ENCODE measurements around the gene FHOD1. TPM values are rescaled to one million over a fixed set of nuclear protein-coding genes. Genes with fewer than 3 reads are reported as not detected.

Gene FHOD1
- total RNA-seq, 1 experiment from 2014 or later: 96.4 TPM

DNA sequence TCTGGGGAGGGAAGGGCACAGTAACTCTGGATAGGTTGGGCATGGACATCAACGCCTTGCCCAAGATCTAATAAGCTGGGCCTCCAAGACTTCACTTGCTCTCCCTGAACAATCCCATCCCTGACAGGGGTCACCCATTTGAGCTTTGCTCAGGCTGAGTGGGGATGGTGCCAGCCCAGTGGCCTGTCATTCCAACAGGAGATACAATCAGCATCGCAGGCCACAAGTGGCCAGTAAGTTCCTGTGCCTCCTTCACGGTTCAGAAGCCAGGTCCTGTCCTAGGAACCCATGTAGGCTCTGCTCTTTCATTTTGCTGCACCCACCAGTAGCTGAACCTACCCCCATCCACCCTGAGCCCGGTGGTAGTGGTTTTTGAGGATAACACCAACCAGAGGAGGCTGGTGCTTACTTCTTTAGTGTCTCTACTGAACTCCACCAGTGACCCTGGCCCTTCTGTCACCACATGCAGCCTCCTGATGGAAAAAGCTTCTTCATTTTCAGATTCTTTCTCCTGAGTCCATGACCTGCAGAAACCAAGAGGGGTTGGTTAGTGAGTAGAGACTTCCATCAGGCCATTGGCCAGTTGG, 47.0 kb upstream of the FHOD1 start:
- DNase-seq (ENCODE audit: low spot score): no peak
- Histone ChIP-seq H3K4me3 (ENCODE audit: low read depth, low read length, poor library complexity, severe bottlenecking) (no peak overlapping the region), H3K4me1 (ENCODE audit: insufficient read depth, low read length, poor library complexity, severe bottlenecking) (no peaks in the 10 kb centered on the region), H3K9me3 (ENCODE audit: low read depth, low read length, poor library complexity, severe bottlenecking) (no peaks in the 10 kb centered on the region), H3K27ac (ENCODE audit: low read depth, low read length, poor library complexity, severe bottlenecking) (no peak overlapping the region), H3K27me3 (replicated peaks; ENCODE audit: insufficient read depth, low read depth, low read length, poor library complexity) (no peaks in the 10 kb centered on the region), H3K36me3 (ENCODE audit: insufficient read depth, low read length, poor library complexity, severe bottlenecking) (no peaks in the 10 kb centered on the region)
- BruUV-seq (replicated peaks): no TSS peak
- TF ChIP-seq EZH2 (IDR thresholded peaks at IDR 0.05; ENCODE audit: borderline replicate concordance, low read depth, low read length, poor library complexity, severe bottlenecking): no peak
- TF ChIP-seq, protein P1, sequence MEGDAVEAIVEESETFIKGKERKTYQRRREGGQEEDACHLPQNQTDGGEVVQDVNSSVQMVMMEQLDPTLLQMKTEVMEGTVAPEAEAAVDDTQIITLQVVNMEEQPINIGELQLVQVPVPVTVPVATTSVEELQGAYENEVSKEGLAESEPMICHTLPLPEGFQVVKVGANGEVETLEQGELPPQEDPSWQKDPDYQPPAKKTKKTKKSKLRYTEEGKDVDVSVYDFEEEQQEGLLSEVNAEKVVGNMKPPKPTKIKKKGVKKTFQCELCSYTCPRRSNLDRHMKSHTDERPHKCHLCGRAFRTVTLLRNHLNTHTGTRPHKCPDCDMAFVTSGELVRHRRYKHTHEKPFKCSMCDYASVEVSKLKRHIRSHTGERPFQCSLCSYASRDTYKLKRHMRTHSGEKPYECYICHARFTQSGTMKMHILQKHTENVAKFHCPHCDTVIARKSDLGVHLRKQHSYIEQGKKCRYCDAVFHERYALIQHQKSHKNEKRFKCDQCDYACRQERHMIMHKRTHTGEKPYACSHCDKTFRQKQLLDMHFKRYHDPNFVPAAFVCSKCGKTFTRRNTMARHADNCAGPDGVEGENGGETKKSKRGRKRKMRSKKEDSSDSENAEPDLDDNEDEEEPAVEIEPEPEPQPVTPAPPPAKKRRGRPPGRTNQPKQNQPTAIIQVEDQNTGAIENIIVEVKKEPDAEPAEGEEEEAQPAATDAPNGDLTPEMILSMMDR (conservative IDR thresholded peaks at IDR 0.05; ENCODE audit: low read depth, low read length): no peak
- intact Hi-C loops (cut with micrococcal nuclease; ENCODE audit: unreplicated experiment): no loop called here
- ChIA-PET CTCF (no interaction called here), POLR2A (ENCODE audit: low non-redundant PET) (no interaction called here)

DNA sequence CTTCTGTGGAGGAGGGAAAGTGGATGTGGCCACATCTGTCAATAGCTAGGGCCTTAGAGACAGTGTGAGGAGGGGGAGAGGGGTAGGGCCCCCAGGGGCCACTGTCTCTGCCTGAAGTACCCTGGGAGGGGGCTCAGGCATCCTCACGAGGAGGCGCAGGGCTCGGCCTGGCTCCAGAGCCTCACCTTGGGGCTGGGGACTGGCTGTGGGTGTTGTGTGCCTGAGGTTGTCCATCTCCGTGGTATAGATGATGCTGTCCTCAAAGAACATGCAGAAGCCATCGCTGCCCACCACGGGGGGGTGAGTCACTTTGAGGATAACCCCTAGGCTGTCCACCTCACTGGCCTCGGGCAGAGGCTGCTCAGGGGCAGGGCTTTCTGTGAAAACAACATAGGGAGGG, 44.2 kb upstream of the FHOD1 start:
- Histone ChIP-seq H3K27me3 (replicated peaks; ENCODE audit: insufficient read depth, low read depth, low read length, poor library complexity) (no peaks in the 10 kb centered on the region), H3K27ac (ENCODE audit: low read depth, low read length, poor library complexity, severe bottlenecking) (no peak overlapping the region), H3K9me3 (ENCODE audit: low read depth, low read length, poor library complexity, severe bottlenecking) (no peaks in the 10 kb centered on the region), H3K36me3 (ENCODE audit: insufficient read depth, low read length, poor library complexity, severe bottlenecking) (no peaks in the 10 kb centered on the region), H3K4me3 (ENCODE audit: low read depth, low read length, poor library complexity, severe bottlenecking) (no peak overlapping the region), H3K4me1 (ENCODE audit: insufficient read depth, low read length, poor library complexity, severe bottlenecking) (no peaks in the 10 kb centered on the region)
- DNase-seq (ENCODE audit: low spot score): no peak
- intact Hi-C loops (cut with micrococcal nuclease; ENCODE audit: unreplicated experiment): no loop called here
- POLR2A ChIA-PET (ENCODE audit: low non-redundant PET): no interaction called here
- CTCF ChIA-PET: no interaction called here
- TF ChIP-seq, protein P1 (conservative IDR thresholded peaks at IDR 0.05; ENCODE audit: low read depth, low read length): no peak
- no peak for TF ChIP-seq EZH2 (IDR thresholded peaks at IDR 0.05; ENCODE audit: borderline replicate concordance, low read depth, low read length, poor library complexity, severe bottlenecking)
- no TSS peak for BruUV-seq (replicated peaks)

DNA sequence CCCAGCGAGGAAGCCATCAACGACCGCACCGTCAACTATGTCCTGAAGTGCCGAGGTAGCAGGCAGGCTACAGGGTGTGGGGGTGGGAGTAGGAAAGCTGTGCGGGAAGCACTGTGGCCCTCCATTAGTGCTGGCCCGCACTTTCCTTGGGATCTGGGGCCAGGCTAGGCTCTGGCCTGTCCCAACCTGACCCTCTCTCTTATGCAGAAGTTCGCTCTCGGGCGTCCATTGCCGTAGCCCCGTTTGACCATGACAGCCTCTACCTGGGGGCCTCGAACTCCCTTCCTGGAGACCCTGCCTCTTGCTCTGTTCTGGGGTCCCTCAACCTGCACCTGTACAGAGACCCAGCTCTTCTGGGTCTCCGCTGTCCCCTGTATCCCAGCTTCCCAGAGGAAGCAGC, 40.7 kb upstream of the FHOD1 start:
- no peaks in the 10 kb centered on the region for H3K4me1 ChIP-seq (ENCODE audit: insufficient read depth, low read length, poor library complexity, severe bottlenecking)
- ChIA-PET CTCF (no interaction called here), POLR2A (ENCODE audit: low non-redundant PET) (no interaction called here)
- DNase-seq (ENCODE audit: low spot score): no peak
- H3K27me3 ChIP-seq (replicated peaks; ENCODE audit: insufficient read depth, low read depth, low read length, poor library complexity): no peaks in the 10 kb centered on the region
- H3K36me3 ChIP-seq (ENCODE audit: insufficient read depth, low read length, poor library complexity, severe bottlenecking): no peaks in the 10 kb centered on the region
- no peak overlapping the region for H3K27ac ChIP-seq (ENCODE audit: low read depth, low read length, poor library complexity, severe bottlenecking)
- H3K9me3 ChIP-seq (ENCODE audit: low read depth, low read length, poor library complexity, severe bottlenecking): no peaks in the 10 kb centered on the region
- BruUV-seq (replicated peaks): no TSS peak
- H3K4me3 ChIP-seq (ENCODE audit: low read depth, low read length, poor library complexity, severe bottlenecking): no peak overlapping the region
- intact Hi-C loops (cut with micrococcal nuclease; ENCODE audit: unreplicated experiment): no loop called here
- TF ChIP-seq, protein P1 (conservative IDR thresholded peaks at IDR 0.05; ENCODE audit: low read depth, low read length): no peak
- TF ChIP-seq EZH2 (IDR thresholded peaks at IDR 0.05; ENCODE audit: borderline replicate concordance, low read depth, low read length, poor library complexity, severe bottlenecking): no peak
